ENCODE results near the gene PTPN23. TPM values are rescaled to one million over a fixed set of nuclear protein-coding genes. Genes with fewer than 3 reads are reported as not detected.

PTPN23 gene
- total and polyA plus RNA-seq, 2 donors from 2014 or later: 12.6 to 48.5 TPM

DNA sequence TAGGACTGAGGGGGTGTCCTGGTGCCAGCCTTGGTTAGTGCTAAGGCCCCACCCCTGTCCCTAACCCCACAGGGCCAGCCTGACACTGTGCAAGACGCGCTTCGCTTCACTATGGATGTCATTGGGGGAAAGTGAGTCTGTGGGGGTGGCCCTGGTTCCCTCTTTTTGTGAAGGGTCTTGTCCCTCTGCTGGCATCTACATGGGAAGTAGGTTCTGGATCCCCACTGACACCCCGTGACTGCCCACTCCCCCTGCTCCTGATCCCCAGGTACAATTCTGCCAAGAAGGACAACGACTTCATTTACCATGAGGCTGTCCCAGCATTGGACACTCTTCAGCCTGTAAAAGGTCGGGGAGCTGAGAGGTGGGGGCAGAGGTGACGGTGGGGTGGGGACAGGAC lies 26.4 kb downstream of the PTPN23 start:
- Histone ChIP-seq H3K9me3 (ENCODE audit: control insufficient read depth in 2 of 3, insufficient read depth in 1 of 3, low read length in 3 of 3) (no peaks in the 10 kb centered on the region), H3K27me3 (ENCODE audit: control insufficient read depth, insufficient read depth, low read length) (no peaks in the 10 kb centered on the region), H3K4me3 (ENCODE audit: low read length in 3 of 3) (no peak overlapping the region), H3K27ac (ENCODE audit: low read depth in 2 of 2, low read length in 2 of 2) (no peak overlapping the region), H3K9ac (ENCODE audit: low read length in 3 of 3) (no peak overlapping the region), H3K36me3 (ENCODE audit: control insufficient read depth in 2 of 3, insufficient read depth in 3 of 3, low read length in 3 of 3) (peaks cover 0 to 35% (median 13%) of the 10 kb centered on the region in 3 donors), H3K4me1 (ENCODE audit: control insufficient read depth in 2 of 3, insufficient read depth in 2 of 3, low read depth in 1 of 3, low read length in 3 of 3) (no peaks in the 10 kb centered on the region)
- FAIRE-seq (no peak), DNase-seq (no peak)
- intact Hi-C loops (cut with DNase I): no loop called here
- TF ChIP-seq, protein P1, sequence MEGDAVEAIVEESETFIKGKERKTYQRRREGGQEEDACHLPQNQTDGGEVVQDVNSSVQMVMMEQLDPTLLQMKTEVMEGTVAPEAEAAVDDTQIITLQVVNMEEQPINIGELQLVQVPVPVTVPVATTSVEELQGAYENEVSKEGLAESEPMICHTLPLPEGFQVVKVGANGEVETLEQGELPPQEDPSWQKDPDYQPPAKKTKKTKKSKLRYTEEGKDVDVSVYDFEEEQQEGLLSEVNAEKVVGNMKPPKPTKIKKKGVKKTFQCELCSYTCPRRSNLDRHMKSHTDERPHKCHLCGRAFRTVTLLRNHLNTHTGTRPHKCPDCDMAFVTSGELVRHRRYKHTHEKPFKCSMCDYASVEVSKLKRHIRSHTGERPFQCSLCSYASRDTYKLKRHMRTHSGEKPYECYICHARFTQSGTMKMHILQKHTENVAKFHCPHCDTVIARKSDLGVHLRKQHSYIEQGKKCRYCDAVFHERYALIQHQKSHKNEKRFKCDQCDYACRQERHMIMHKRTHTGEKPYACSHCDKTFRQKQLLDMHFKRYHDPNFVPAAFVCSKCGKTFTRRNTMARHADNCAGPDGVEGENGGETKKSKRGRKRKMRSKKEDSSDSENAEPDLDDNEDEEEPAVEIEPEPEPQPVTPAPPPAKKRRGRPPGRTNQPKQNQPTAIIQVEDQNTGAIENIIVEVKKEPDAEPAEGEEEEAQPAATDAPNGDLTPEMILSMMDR (IDR thresholded peaks at IDR 0.05; ENCODE audit: borderline replicate concordance, extremely low read depth, insufficient read depth): no peak

DNA sequence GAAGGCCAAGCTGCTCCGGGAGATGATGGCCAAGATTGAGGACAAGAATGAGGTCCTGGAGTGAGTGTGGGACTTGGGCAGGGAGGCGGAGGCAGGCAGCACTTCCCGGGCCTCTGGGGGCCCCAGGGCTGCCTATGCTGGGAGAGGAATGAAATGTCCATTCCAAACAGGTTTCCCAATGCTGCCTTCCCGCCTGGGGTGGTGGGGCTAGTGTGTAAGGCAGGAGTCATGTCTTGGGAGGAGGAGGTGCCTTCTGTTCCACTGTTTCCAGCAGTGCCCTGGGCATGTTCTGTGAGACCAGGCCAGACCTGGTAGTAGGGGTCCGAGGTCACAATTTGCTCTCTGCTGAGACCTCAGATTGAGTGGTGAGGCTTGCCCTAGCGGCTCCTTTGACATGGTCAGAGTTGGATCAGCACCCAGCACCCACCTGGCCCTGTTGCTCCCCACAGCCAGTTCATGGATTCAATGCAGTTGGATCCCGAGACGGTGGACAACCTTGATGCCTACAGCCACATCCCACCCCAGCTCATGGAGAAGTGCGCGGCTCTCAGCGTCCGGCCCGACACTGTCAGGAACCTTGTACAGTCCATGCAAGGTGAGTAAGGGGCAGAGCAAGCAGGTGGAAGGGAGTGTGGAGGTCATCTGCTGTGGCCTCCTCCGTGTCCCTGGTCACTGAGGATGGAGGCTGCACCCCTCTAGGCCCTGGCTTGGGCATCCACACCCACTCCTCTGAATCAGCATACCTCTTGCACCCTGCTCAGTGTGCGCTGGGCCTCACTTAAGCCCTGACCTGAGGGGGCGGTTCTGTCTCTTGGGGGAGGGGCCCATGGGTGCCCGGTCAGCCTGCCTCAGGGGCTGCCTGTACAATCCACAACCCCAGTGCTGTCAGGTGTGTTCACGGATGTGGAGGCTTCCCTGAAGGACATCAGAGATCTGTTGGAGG lies 27.3 kb downstream of the PTPN23 start:
- Histone ChIP-seq H3K36me3 (ENCODE audit: control insufficient read depth in 2 of 3, insufficient read depth in 3 of 3, low read length in 3 of 3) (peaks cover under 1 to 37% (median 13%) of the 10 kb centered on the region in 3 donors), H3K4me1 (ENCODE audit: control insufficient read depth in 2 of 3, insufficient read depth in 2 of 3, low read depth in 1 of 3, low read length in 3 of 3) (no peaks in the 10 kb centered on the region), H3K4me3 (ENCODE audit: low read length in 3 of 3) (no peak overlapping the region), H3K9me3 (ENCODE audit: control insufficient read depth in 2 of 3, insufficient read depth in 1 of 3, low read length in 3 of 3) (no peaks in the 10 kb centered on the region), H3K27ac (ENCODE audit: low read depth in 2 of 2, low read length in 2 of 2) (no peak overlapping the region), H3K9ac (ENCODE audit: low read length in 3 of 3) (no peak overlapping the region), H3K27me3 (ENCODE audit: control insufficient read depth, insufficient read depth, low read length) (no peaks in the 10 kb centered on the region)
- TF ChIP-seq, protein P1 (IDR thresholded peaks at IDR 0.05; ENCODE audit: borderline replicate concordance, extremely low read depth, insufficient read depth): no peak
- intact Hi-C loops (cut with DNase I): no loop called here
- no peak for FAIRE-seq
- no peak for DNase-seq

DNA sequence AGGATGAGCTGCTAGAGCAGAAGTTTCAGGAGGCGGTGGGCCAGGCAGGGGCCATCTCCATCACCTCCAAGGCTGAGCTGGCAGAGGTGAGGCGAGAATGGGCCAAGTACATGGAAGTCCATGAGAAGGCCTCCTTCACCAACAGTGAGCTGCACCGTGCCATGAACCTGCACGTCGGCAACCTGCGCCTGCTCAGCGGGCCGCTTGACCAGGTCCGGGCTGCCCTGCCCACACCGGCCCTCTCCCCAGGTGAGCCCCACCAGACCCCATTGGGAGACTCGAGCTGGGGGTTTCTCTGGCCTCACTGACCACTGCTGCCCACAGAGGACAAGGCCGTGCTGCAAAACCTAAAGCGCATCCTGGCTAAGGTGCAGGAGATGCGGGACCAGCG lies 28.0 kb downstream of the PTPN23 start:
- intact Hi-C loops (cut with DNase I): no loop called here
- H3K4me3 ChIP-seq (ENCODE audit: low read length in 3 of 3): no peak overlapping the region

More for the DNA sequence above, 28.0 kb downstream of the PTPN23 start:
- DNase-seq (no peak), FAIRE-seq (no peak)
- TF ChIP-seq, protein P1 (IDR thresholded peaks at IDR 0.05; ENCODE audit: borderline replicate concordance, extremely low read depth, insufficient read depth): no peak
- H3K9me3 ChIP-seq (ENCODE audit: control insufficient read depth in 2 of 3, insufficient read depth in 1 of 3, low read length in 3 of 3): no peaks in the 10 kb centered on the region
- H3K9ac ChIP-seq (ENCODE audit: low read length in 3 of 3): no peak overlapping the region
- no peaks in the 10 kb centered on the region for H3K27me3 ChIP-seq (ENCODE audit: control insufficient read depth, insufficient read depth, low read length)
- H3K27ac ChIP-seq (ENCODE audit: low read depth in 2 of 2, low read length in 2 of 2): no peak overlapping the region
- H3K36me3 ChIP-seq (ENCODE audit: control insufficient read depth in 2 of 3, insufficient read depth in 3 of 3, low read length in 3 of 3): peaks cover 3 to 37% (median 15%) of the 10 kb centered on the region in 3 donors
- no peaks in the 10 kb centered on the region for H3K4me1 ChIP-seq (ENCODE audit: control insufficient read depth in 2 of 3, insufficient read depth in 2 of 3, low read depth in 1 of 3, low read length in 3 of 3)
